IPS-15b (cell line): ENCODE measurements around the gene ARID3C.

Experiments used
- H3K27me3 ChIP-seq: one replicate; pipeline ENCODE4 v1.6.1; 2013; ENCODE audit warnings: low read length; ENCODE audit not compliant: control insufficient read depth, insufficient read depth
- H3K36me3 ChIP-seq: one replicate; pipeline ENCODE4 v1.6.1; 2013; ENCODE audit warnings: low read length; ENCODE audit not compliant: control insufficient read depth, insufficient read depth
- H3K4me1 ChIP-seq: one replicate; pipeline ENCODE4 v1.6.1; 2013; ENCODE audit warnings: mild to moderate bottlenecking, low read length; ENCODE audit not compliant: control insufficient read depth, insufficient read depth
- H3K4me3 ChIP-seq: one replicate; pipeline ENCODE4 v1.5.1; 2013; ENCODE audit warnings: low read depth, low read length
- H3K9ac ChIP-seq: one replicate; pipeline ENCODE4 v1.6.1; 2013; ENCODE audit warnings: low read depth, mild to moderate bottlenecking, low read length
- H3K9me3 ChIP-seq: one replicate; pipeline ENCODE4 v1.6.1; 2013; ENCODE audit warnings: mild to moderate bottlenecking, low read length; ENCODE audit not compliant: control insufficient read depth, insufficient read depth

Gene ARID3C

GRCh38 chr9:34588671-34589635 is 39.9 kb downstream of the ARID3C start:
- H3K4me3 ChIP-seq, result peak overlapping the region; percentile 61
- no peaks in the 10 kb centered on the region for H3K9me3 ChIP-seq
- H3K4me1 ChIP-seq, result peaks cover 34% of the 10 kb centered on the region
- no peaks in the 10 kb centered on the region for H3K36me3 ChIP-seq
- H3K9ac ChIP-seq, result no peak overlapping the region
- H3K27me3 ChIP-seq, result peaks cover 90% of the 10 kb centered on the region

GRCh38 chr9:34587271-34587670 is 41.6 kb downstream of the ARID3C start:
- Histone ChIP-seq H3K9me3 (no peaks in the 10 kb centered on the region), H3K27me3 (peaks cover 90% of the 10 kb centered on the region), H3K4me1 (peaks cover 28% of the 10 kb centered on the region), H3K9ac (no peak overlapping the region), H3K4me3 (no peak overlapping the region), H3K36me3 (no peaks in the 10 kb centered on the region)

GRCh38 chr9:34585946-34586669 is 42.8 kb downstream of the ARID3C start:
- H3K27me3 ChIP-seq, result peaks cover 90% of the 10 kb centered on the region
- peak overlapping the region; percentile 35 for H3K4me3 ChIP-seq
- H3K9me3 ChIP-seq, result no peaks in the 10 kb centered on the region
- peaks cover 27% of the 10 kb centered on the region for H3K4me1 ChIP-seq
- no peak overlapping the region for H3K9ac ChIP-seq
- no peaks in the 10 kb centered on the region for H3K36me3 ChIP-seq

- no peak overlapping the region for H3K9ac ChIP-seq
- no peaks in the 10 kb centered on the region for H3K9me3 ChIP-seq
- H3K27me3 ChIP-seq, result peaks cover 91% of the 10 kb centered on the region
- H3K4me1 ChIP-seq, result peaks cover 28% of the 10 kb centered on the region
- peak overlapping the region; percentile 22 for H3K4me3 ChIP-seq
- no peaks in the 10 kb centered on the region for H3K36me3 ChIP-seq
Measured at GRCh38 chr9:34584970-34585369, 43.9 kb downstream of the ARID3C start.

- no peak overlapping the region for H3K9ac ChIP-seq
- peaks cover 95% of the 10 kb centered on the region for H3K27me3 ChIP-seq
- H3K9me3 ChIP-seq, result no peaks in the 10 kb centered on the region
Measured at GRCh38 chr9:34582787-34583186, 46.1 kb downstream of the ARID3C start.

GRCh38 chr9:34581318-34581717 is 47.5 kb downstream of the ARID3C start:
- Histone ChIP-seq H3K4me1 (peaks cover 41% of the 10 kb centered on the region), H3K4me3 (no peak overlapping the region), H3K9ac (no peak overlapping the region), H3K9me3 (no peaks in the 10 kb centered on the region), H3K27me3 (peaks cover 92% of the 10 kb centered on the region), H3K36me3 (no peaks in the 10 kb centered on the region)

More at GRCh38 chr9:34582787-34583186, 46.1 kb downstream of the ARID3C start:
- Histone ChIP-seq H3K4me1 (peaks cover 36% of the 10 kb centered on the region), H3K36me3 (no peaks in the 10 kb centered on the region), H3K4me3 (no peak overlapping the region)

GRCh38 chr9:34580358-34580757 is 48.5 kb downstream of the ARID3C start:
- Histone ChIP-seq H3K9ac (no peak overlapping the region), H3K9me3 (no peaks in the 10 kb centered on the region), H3K36me3 (no peaks in the 10 kb centered on the region), H3K27me3 (peaks cover 89% of the 10 kb centered on the region), H3K4me1 (peaks cover 32% of the 10 kb centered on the region), H3K4me3 (no peak overlapping the region)

- peaks cover 89% of the 10 kb centered on the region for H3K27me3 ChIP-seq
- peak overlapping the region; percentile 23 for H3K4me3 ChIP-seq
- H3K9ac ChIP-seq, result no peak overlapping the region
- peaks cover 27% of the 10 kb centered on the region for H3K4me1 ChIP-seq
- no peaks in the 10 kb centered on the region for H3K9me3 ChIP-seq
- no peaks in the 10 kb centered on the region for H3K36me3 ChIP-seq
Measured at GRCh38 chr9:34579808-34580163, 49.1 kb downstream of the ARID3C start.

GRCh38 chr9:34579104-34579807 is 49.6 kb downstream of the ARID3C start:
- peak overlapping the region; percentile 68 for H3K4me3 ChIP-seq
- no peaks in the 10 kb centered on the region for H3K9me3 ChIP-seq
- no peak overlapping the region for H3K9ac ChIP-seq
- H3K27me3 ChIP-seq, result peaks cover 84% of the 10 kb centered on the region
- H3K4me1 ChIP-seq, result peaks cover 26% of the 10 kb centered on the region
- H3K36me3 ChIP-seq, result no peaks in the 10 kb centered on the region

GRCh38 chr9:34578241-34579103 is 50.4 kb downstream of the ARID3C start:
- Histone ChIP-seq H3K36me3 (no peaks in the 10 kb centered on the region), H3K9ac (no peak overlapping the region), H3K27me3 (peaks cover 76% of the 10 kb centered on the region), H3K9me3 (no peaks in the 10 kb centered on the region), H3K4me3 (peak overlapping the region; percentile 68), H3K4me1 (peaks cover 29% of the 10 kb centered on the region)
